Measurements from ENCODE around the gene CCDC85B.

GRCh38 chr11:65883058-65883761, 7.3 kb upstream of the CCDC85B start:
- TF ChIP-seq POLR2A (IDR thresholded peaks at IDR 0.05) (no peak), POLR2AphosphoS5 (IDR thresholded peaks at IDR 0.05) (no peak), EP300 (IDR thresholded peaks at IDR 0.05; ENCODE audit: low read depth) (no peak)
